Measurements from ENCODE around the gene CSPG4.
"Not testable (repeated sequence)": the region's sequence is repeated elsewhere in the genome, so short reads cannot be mapped to it uniquely, and the experiment has no call there.

Gene CSPG4

DNA sequence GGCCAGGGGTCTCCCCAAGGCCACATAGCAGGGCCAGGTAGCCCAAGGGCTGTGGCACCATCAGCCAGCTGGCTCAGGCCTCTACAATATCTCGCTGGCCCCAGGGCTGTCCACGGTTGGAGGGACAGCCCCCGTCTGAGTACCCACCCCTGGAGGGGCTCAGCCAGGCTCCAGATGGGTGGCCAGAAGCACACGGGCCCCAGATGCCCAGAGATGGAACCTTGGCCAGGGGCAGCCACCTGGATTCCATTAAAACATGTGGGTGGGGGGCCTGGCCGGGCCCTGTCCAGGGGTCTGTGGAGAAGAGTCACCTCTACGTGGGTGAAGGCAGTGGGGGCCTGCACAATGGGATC, 8.4 kb downstream of the CSPG4 start:
- no peak for DNase-seq (ENCODE audit: low spot score)
- H3K4me3 ChIP-seq = peak overlapping the region; percentile 57
- H3K27ac ChIP-seq = peak overlapping the region; percentile 89 to 95
- no peak for TF ChIP-seq CTCF (IDR thresholded peaks at IDR 0.05)

GRCh38 chr15:75703440-75704262, 9.0 kb downstream of the CSPG4 start:
- DNase-seq (ENCODE audit: low spot score) = not testable (repeated sequence)
- peak overlapping the region; percentile 57 for H3K4me3 ChIP-seq
- H3K27ac ChIP-seq = peak overlapping the region; percentile 89 to 95

DNA sequence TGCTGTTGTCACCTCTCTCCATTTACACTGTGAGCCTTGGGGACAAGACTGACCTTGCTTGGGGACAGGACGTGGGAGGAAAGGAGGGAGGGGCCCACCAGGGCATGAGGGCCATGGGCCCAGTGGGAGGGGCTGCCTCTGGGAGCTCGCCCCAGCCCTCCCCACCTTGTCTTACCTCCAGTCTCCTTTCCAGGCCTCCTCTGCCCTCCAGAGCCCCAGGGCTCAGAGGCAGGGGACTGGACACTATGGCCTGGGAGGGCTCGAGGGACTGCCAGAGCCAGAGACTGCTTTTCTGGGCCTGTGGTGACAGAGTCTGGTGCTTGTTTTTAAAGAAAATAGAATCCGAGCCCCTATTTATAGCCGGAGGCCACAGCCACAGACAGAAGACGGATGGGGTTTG, 10.2 kb downstream of the CSPG4 start:
- DNase-seq (ENCODE audit: low spot score) = no peak
- Histone ChIP-seq H3K27ac (peak overlapping the region; percentile 95 to 98), H3K4me3 (peak overlapping the region; percentile 13)
- TF ChIP-seq CTCF (IDR thresholded peaks at IDR 0.05) = no peak

DNA sequence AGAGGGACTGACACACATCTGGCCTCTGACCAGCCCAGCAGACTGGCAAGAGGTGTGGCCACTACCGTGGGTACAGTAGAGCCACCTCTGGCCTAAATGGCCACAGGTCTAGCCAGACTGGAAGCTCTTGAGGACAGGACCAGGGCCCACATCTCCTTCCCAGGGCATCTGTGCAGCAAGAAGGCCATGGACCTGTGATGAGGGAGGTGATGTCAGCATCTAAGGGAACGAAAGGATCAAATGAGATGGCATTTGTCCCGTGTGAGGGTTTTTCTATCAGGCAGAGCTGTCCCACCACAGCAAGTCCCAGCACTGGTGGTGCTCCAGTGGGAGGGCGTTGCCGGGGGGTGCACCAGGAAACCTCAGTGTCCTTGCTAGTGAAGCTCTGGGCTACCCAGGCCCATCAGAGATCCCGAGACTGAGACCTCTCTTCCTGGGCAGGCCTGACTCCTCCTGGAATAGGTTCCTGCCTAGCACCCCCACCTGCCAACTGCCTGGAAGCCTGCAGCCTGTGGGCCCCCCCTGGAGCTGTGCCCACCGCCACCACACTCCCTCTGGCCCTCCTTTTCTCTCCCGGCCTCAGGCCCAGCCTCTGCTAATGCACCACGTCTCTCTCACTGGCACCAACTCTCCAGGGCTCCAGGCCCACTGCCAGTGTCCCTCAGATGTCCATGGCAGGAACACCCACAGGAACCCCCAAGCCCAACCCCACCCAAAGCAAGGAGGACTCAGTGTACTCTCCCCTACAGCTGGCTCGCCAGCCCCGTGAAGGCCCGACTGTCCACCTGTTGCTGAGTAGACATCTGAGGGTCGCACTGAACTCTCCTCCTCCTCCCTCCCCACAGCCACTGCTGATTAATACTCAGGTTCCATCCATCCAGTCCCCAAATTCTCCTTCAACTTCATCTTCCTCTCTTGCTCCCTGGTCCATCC, 11.3 kb downstream of the CSPG4 start:
- DNase-seq (ENCODE audit: low spot score) = not testable (repeated sequence)
- H3K4me3 ChIP-seq = peak overlapping the region; percentile 41
- peak overlapping the region; percentile 95 to 98 for H3K27ac ChIP-seq

- peak; percentile 90 for DNase-seq (ENCODE audit: low spot score)
- peak overlapping the region; percentile 95 to 98 for H3K27ac ChIP-seq
- peak overlapping the region; percentile 41 for H3K4me3 ChIP-seq
Measured at GRCh38 chr15:75699961-75700874, 12.4 kb downstream of the CSPG4 start.

- DNase-seq (ENCODE audit: low spot score) = not testable (repeated sequence)
- Histone ChIP-seq H3K27ac (peak overlapping the region; percentile 95 to 98), H3K4me3 (peak overlapping the region; percentile 41)
Measured at GRCh38 chr15:75699517-75699916, 13.1 kb downstream of the CSPG4 start.

GRCh38 chr15:75697974-75698747, 14.5 kb downstream of the CSPG4 start:
- Histone ChIP-seq H3K27ac (peak overlapping the region; percentile 95 to 98), H3K4me3 (peak overlapping the region; percentile 20)
- not testable (repeated sequence) for DNase-seq (ENCODE audit: low spot score)

DNA sequence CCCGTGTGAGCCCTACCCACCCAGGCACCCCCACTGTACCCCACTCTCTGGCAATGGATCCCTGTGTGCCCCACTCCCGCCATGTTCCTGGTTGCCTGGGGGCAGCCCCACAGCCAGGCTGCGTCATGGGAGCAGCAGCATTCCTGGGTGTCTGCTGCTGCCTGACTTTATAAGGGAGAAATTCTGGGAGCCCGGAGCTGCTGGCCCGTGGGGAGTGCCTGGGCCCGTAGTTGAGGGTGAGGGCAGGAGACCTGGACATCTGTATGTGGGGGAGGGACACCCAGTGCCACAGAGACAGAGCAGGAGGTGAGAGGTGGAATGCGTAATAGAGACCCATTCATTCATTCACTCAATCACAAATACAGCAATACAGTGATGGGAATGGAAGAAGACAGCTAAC, 15.1 kb downstream of the CSPG4 start:
- Histone ChIP-seq H3K4me3 (peak overlapping the region; percentile 12), H3K27ac (peak overlapping the region; percentile 95 to 98)
- no peak for DNase-seq (ENCODE audit: low spot score)
- no peak for TF ChIP-seq CTCF (IDR thresholded peaks at IDR 0.05)

DNA sequence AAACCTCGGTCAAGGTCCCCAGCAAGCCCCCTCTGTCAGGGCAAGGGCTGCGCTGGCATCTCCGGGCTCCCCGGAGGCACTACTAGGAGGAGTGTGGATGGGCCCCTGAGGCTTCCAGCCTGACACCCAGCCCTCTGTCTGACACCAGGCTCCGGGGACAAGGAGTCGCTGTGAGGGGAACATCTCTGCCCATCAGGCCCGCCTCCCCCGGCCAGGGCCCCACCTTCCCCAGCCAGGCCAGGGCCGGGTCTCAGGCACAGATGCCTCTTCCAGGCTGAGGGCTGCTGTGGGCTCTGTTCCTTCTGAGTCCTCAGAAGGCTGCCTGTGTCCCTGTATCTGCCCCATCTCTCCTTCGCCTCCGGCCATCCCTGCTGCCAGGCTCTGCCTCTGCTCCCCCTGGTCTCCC, 15.8 kb downstream of the CSPG4 start:
- TF ChIP-seq CTCF (IDR thresholded peaks at IDR 0.05) = no peak
- Histone ChIP-seq H3K4me3 (peak overlapping the region; percentile 12), H3K27ac (peak overlapping the region; percentile 95 to 98)
- DNase-seq (ENCODE audit: low spot score) = no peak

Data from coronary artery (tissue), 2 donors.